ENCODE results near the gene MOB2.

Gene MOB2

GRCh38 chr11:1488575-1489180 is 2.1 kb upstream of the MOB2 start:
- in situ Hi-C loops (cut with HindIII; ENCODE audit: low sequenced_read_pairs) = no loop called here

GRCh38 chr11:1487851-1488574 is 1.4 kb upstream of the MOB2 start:
- in situ Hi-C loops (cut with HindIII; ENCODE audit: low sequenced_read_pairs) = no loop called here

GRCh38 chr11:1487091-1487850 is 692 bp upstream of the MOB2 start:
- in situ Hi-C loops (cut with HindIII; ENCODE audit: low sequenced_read_pairs) = no loop called here

GRCh38 chr11:1485504-1485885 is 1.1 kb downstream of the MOB2 start:
- in situ Hi-C loops (cut with HindIII; ENCODE audit: low sequenced_read_pairs) = no loop called here

- in situ Hi-C loops (cut with HindIII; ENCODE audit: low sequenced_read_pairs) = no loop called here
Measured at GRCh38 chr11:1484695-1485503, 1.7 kb downstream of the MOB2 start.

- in situ Hi-C loops (cut with HindIII; ENCODE audit: low sequenced_read_pairs) = no loop called here
Measured at GRCh38 chr11:1484061-1484671, 2.4 kb downstream of the MOB2 start.

- in situ Hi-C loops (cut with HindIII; ENCODE audit: low sequenced_read_pairs) = no loop called here
Measured at GRCh38 chr11:1483445-1483961, 3.1 kb downstream of the MOB2 start.

- in situ Hi-C loops (cut with HindIII; ENCODE audit: low sequenced_read_pairs) = no loop called here
Measured at GRCh38 chr11:1482581-1483444, 3.8 kb downstream of the MOB2 start.

GRCh38 chr11:1481861-1482441 is 4.6 kb downstream of the MOB2 start:
- in situ Hi-C loops (cut with HindIII; ENCODE audit: low sequenced_read_pairs) = no loop called here

GRCh38 chr11:1481483-1481825 is 5.1 kb downstream of the MOB2 start:
- in situ Hi-C loops (cut with HindIII; ENCODE audit: low sequenced_read_pairs) = no loop called here

- in situ Hi-C loops (cut with HindIII; ENCODE audit: low sequenced_read_pairs) = no loop called here
Measured at GRCh38 chr11:1480555-1481482, 5.8 kb downstream of the MOB2 start.

GRCh38 chr11:1480191-1480554 is 6.4 kb downstream of the MOB2 start:
- in situ Hi-C loops (cut with HindIII; ENCODE audit: low sequenced_read_pairs) = no loop called here

GRCh38 chr11:1479678-1480118 is 6.9 kb downstream of the MOB2 start:
- in situ Hi-C loops (cut with HindIII; ENCODE audit: low sequenced_read_pairs) = loop anchor here (5.0 kb wide), 2 partner anchors 58 to 82 kb away; no protein-coding TSS in a partner anchor

- in situ Hi-C loops (cut with HindIII; ENCODE audit: low sequenced_read_pairs) = loop anchor here (5.0 kb wide), 2 partner anchors 58 to 82 kb away; no protein-coding TSS in a partner anchor
Measured at GRCh38 chr11:1479006-1479677, 7.4 kb downstream of the MOB2 start.

GRCh38 chr11:1478544-1478943 is 8.0 kb downstream of the MOB2 start:
- in situ Hi-C loops (cut with HindIII; ENCODE audit: low sequenced_read_pairs) = loop anchor here (5.0 kb wide), 2 partner anchors 59 to 81 kb away; no protein-coding TSS in a partner anchor

GRCh38 chr11:1478011-1478410 is 8.6 kb downstream of the MOB2 start:
- in situ Hi-C loops (cut with HindIII; ENCODE audit: low sequenced_read_pairs) = loop anchor here (5.0 kb wide), 2 partner anchors 59 to 81 kb away; no protein-coding TSS in a partner anchor
